Right forelimb (tissue), 1 donor: ENCODE data around the gene AKAP11.
A peak's percentile ranks its signal among the peaks of the same experiment; 100 is the strongest.
"Not testable (repeated sequence)": the region's sequence is repeated elsewhere in the genome, so short reads cannot be mapped to it uniquely, and the experiment has no call there.

Source experiments
- DNase-seq: peaks from one replicate; pipeline ENCODE4 v3.0.0-alpha.2; 2018

The AKAP11 gene

GRCh38 chr13:42272115-42272803 is at the start of gene AKAP11:
Gene AKAP11, plus strand, starts transcription at chr13:42272152. Its CDS starts 14,197 bp downstream, at chr13:42286349.
- peak; percentile 80 for DNase-seq

GRCh38 chr13:42223681-42224080 is 48.3 kb upstream of the AKAP11 start:
- no peak for DNase-seq

- DNase-seq, result no peak
Observed at GRCh38 chr13:42225051-42225450, 46.9 kb upstream of the AKAP11 start.

GRCh38 chr13:42226759-42227158 is 45.2 kb upstream of the AKAP11 start:
- not testable (repeated sequence) for DNase-seq

- no peak for DNase-seq
Observed at GRCh38 chr13:42228527-42228926, 43.4 kb upstream of the AKAP11 start.

GRCh38 chr13:42229287-42229686 is 42.7 kb upstream of the AKAP11 start:
- no peak for DNase-seq

- DNase-seq, result no peak
Observed at GRCh38 chr13:42232671-42233070, 39.3 kb upstream of the AKAP11 start.

GRCh38 chr13:42233726-42234125 is 38.2 kb upstream of the AKAP11 start:
- DNase-seq, result no peak

- no peak for DNase-seq
Observed at GRCh38 chr13:42239161-42239560, 32.8 kb upstream of the AKAP11 start.

GRCh38 chr13:42239644-42240043 is 32.3 kb upstream of the AKAP11 start:
- no peak for DNase-seq

- DNase-seq, result no peak
Observed at GRCh38 chr13:42246541-42246940, 25.4 kb upstream of the AKAP11 start.

GRCh38 chr13:42247883-42248282 is 24.1 kb upstream of the AKAP11 start:
- DNase-seq, result no peak

- no peak for DNase-seq
Observed at GRCh38 chr13:42255886-42256285, 16.1 kb upstream of the AKAP11 start.

GRCh38 chr13:42258747-42259146 is 13.2 kb upstream of the AKAP11 start:
- DNase-seq, result no peak

GRCh38 chr13:42259515-42259914 is 12.4 kb upstream of the AKAP11 start:
- no peak for DNase-seq

GRCh38 chr13:42260903-42261654 is 10.9 kb upstream of the AKAP11 start:
- no peak for DNase-seq

GRCh38 chr13:42266473-42266872 is 5.5 kb upstream of the AKAP11 start:
- no peak for DNase-seq

GRCh38 chr13:42270160-42270856 is 1.6 kb upstream of the AKAP11 start:
- DNase-seq, result no peak

GRCh38 chr13:42270857-42271215 is 1.1 kb upstream of the AKAP11 start:
- DNase-seq, result no peak

GRCh38 chr13:42271337-42272114 is 426 bp upstream of the AKAP11 start:
- peak; percentile 94 for DNase-seq

- DNase-seq, result no peak
Observed at GRCh38 chr13:42272804-42273175, 838 bp downstream of the AKAP11 start.

GRCh38 chr13:42274386-42275097 is 2.6 kb downstream of the AKAP11 start:
- DNase-seq, result no peak

GRCh38 chr13:42275098-42275471 is 3.1 kb downstream of the AKAP11 start:
- no peak for DNase-seq
